ENCODE results near the gene GUCY2C.

GUCY2C gene

GRCh38 chr12:14647028-14647750 is 49.2 kb downstream of the GUCY2C start:
- TF ChIP-seq ZFX (IDR thresholded peaks at IDR 0.05) = no peak
- no peak for TF ChIP-seq CTCF (conservative IDR thresholded peaks at IDR 0.05)
- no peak overlapping the region for H3K27ac ChIP-seq

DNA sequence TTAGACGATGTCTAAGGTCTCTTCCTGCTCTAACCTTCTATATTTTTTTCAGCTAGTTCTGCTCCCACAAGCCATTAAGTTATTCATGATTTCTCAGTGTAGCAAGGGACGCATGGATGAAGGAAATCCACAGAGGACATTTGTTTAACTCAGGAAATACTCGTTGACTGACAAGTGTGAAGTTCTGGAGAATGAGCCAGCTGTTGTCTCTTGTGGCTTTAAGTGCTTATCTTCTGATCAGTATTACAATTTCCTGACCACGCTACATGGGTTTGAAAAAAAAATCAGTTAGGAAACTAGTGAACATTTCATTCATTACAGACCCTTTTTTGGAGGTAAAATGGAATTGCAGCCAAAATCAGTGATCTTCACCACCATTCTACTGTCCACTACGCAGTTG is 53.1 kb downstream of the GUCY2C start:
- no peak overlapping the region for H3K27ac ChIP-seq

DNA sequence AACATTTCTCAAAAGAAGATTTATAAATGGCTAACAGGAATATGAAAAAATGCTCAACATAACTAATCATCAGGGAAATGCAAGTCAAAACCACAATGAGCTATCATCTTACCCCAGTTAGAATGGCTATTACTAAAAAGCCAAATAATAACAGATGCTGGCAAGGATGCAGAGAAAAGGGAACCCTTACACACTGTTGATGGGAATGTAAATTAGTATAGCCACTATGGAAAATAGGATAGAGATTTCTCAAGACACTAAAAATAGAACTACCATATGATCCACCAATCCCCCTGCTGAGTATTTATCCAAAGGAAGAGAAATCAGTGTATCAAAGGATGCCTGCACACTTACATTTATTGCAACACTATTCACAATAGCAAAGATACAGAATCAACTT is 58.3 kb downstream of the GUCY2C start:
- TF ChIP-seq ZFX (IDR thresholded peaks at IDR 0.05) = no peak
- TF ChIP-seq CTCF (conservative IDR thresholded peaks at IDR 0.05) = no peak
- no peak overlapping the region for H3K27ac ChIP-seq

More for the DNA sequence above, 53.1 kb downstream of the GUCY2C start:
- TF ChIP-seq ZFX (IDR thresholded peaks at IDR 0.05) (no peak), CTCF (conservative IDR thresholded peaks at IDR 0.05) (no peak)

DNA sequence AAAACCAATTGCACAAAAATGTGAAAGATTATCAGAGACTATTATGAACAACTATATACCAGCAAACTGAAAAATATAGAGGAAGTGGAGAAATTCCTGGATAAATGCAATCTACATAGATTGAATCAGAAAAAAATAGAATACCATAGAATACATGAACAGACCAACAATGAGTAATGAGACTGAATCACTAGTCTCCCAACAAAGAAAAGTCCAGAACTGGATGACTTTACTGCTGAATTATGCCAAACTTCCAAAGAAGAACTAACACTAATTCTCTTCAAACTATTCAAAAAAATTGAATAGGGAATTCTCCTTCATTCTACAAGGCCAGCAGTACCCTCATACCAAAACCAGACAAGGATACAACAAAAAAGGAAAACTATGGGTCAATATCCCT is 60.6 kb downstream of the GUCY2C start:
- no peak overlapping the region for H3K27ac ChIP-seq
- no peak for TF ChIP-seq ZFX (IDR thresholded peaks at IDR 0.05)
- no peak for TF ChIP-seq CTCF (conservative IDR thresholded peaks at IDR 0.05)

- H3K27ac ChIP-seq = no peak overlapping the region
Observed at GRCh38 chr12:14630793-14631192, 65.6 kb downstream of the GUCY2C start.

DNA sequence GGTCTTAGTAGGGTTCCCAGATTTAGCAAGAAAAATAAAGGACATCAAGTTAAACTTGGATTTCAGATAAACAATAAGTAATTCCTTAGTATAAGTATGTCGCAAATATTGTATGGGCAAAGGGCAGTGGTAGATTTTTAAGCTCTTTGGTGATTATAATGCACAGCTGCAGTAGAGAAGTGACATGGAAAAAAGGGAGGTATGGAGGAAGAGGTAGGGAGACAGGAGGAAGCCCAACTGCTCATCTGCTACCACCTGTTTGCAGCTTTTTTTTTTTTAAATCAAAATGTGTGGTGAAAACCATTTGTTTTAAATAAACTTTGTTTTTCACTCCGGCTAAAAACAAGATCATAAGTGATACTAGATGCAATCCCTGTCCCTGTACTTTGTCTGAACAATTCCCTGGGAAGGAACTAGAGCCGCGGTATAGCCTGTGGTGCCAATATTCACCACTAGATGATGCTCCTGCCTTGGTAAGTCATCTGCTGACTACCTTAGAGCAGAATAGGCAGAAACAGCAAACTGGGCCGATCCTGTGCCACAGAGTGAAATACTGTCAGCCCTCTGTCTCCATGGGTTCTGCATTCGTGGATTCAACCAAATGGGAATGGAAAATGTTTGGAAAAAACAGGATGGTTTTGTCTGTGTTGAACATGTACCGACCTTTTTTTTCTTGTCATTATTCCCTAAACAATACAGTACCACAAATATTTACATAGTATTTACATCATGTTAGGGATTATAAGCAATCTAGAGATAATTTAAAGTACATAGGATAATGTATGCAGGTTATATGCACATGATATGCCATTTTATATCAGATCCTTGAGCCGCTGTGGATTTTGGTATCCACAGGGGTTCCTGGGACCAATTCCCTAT is 66.3 kb downstream of the GUCY2C start:
- H3K27ac ChIP-seq = no peak overlapping the region
- peak; percentile 100 for TF ChIP-seq CTCF (conservative IDR thresholded peaks at IDR 0.05)
- TF ChIP-seq ZFX (IDR thresholded peaks at IDR 0.05) = no peak

More at GRCh38 chr12:14630793-14631192, 65.6 kb downstream of the GUCY2C start:
- no peak for TF ChIP-seq ZFX (IDR thresholded peaks at IDR 0.05)
- TF ChIP-seq CTCF (conservative IDR thresholded peaks at IDR 0.05) = no peak

GRCh38 chr12:14628771-14629170 is 67.6 kb downstream of the GUCY2C start:
- no peak for TF ChIP-seq CTCF (conservative IDR thresholded peaks at IDR 0.05)
- no peak for TF ChIP-seq ZFX (IDR thresholded peaks at IDR 0.05)
- no peak overlapping the region for H3K27ac ChIP-seq

All from C4-2B (cell line).